Measurements from ENCODE around the gene ELAC2.
A peak's percentile ranks its signal among the peaks of the same experiment; 100 is the strongest.

ELAC2 gene

DNA sequence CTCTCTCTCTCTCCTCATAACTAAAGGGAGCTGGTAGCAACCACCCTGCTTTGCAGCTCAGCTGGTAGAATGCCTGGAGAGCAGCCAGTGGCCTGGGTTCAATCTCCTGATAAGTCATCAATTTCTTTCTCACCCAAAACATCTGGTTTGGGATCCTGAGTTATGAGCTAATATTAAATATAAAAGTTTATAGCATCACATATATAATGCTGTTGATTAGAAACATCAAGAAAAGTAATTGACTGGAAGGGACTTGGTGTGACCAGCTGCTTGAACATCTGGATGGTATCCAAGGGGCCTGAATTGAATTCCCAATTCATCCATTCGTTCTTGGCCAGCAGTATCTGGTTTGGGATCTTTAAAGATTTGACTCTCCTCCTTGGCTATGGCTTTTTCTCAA lies 12.2 kb upstream of the ELAC2 start:
- no peak overlapping the region for H3K4me3 ChIP-seq (ENCODE audit: low read depth, low read length)
- TF ChIP-seq CTCF (IDR thresholded peaks at IDR 0.05; ENCODE audit: low read depth, low read length): no peak

DNA sequence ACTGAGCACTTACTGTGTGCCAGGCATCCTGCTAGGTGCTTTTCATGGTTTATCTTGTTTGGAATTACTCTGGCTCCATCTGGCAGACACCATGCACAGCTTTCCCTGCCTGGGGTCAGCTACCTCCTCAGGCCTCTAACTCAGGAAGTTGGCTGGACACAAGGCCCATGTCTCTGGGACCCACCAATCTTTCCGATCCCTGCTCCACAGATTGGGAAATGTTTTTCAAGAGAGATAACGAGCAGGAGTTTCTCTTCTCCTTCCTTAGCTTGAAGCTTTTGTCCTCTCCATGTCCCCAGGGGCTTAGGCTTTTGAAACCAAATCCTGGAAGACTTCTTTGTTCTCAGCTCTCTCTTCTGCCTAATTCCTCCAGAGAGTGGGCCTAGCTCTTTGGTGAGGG lies 11.5 kb upstream of the ELAC2 start:
- TF ChIP-seq CTCF (IDR thresholded peaks at IDR 0.05; ENCODE audit: low read depth, low read length): no peak
- H3K4me3 ChIP-seq (ENCODE audit: low read depth, low read length): no peak overlapping the region

GRCh38 chr17:13027246-13027645 lies 9.4 kb upstream of the ELAC2 start:
- TF ChIP-seq CTCF (IDR thresholded peaks at IDR 0.05; ENCODE audit: low read depth, low read length): no peak
- no peak overlapping the region for H3K4me3 ChIP-seq (ENCODE audit: low read depth, low read length)

DNA sequence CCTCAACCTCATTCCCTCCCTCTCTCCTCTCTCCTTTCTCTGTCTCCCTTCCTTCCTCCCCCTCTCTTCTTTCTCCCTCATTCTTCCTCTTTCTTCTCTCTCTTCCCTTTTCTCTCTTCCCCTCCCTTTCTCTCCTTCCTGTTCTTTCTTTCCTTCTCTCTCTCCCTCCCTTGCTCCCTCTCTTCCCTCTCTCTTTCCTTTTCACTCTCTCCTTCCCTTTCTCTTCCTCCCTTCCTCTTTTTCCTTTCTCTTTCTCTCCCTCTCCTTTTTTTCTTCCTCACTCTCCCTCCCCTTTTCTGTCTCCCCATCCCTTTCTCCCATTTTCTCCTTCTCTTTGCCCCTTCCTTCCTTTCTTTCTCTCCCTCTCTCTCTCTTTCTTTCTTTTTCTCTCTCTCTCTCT lies 7.9 kb upstream of the ELAC2 start:
- no peak for TF ChIP-seq CTCF (IDR thresholded peaks at IDR 0.05; ENCODE audit: low read depth, low read length)
- no peak overlapping the region for H3K4me3 ChIP-seq (ENCODE audit: low read depth, low read length)

GRCh38 chr17:13025258-13025627 lies 7.4 kb upstream of the ELAC2 start:
- H3K4me3 ChIP-seq (ENCODE audit: low read depth, low read length): no peak overlapping the region
- TF ChIP-seq CTCF (IDR thresholded peaks at IDR 0.05; ENCODE audit: low read depth, low read length): no peak

- TF ChIP-seq CTCF (IDR thresholded peaks at IDR 0.05; ENCODE audit: low read depth, low read length): peak; percentile 99
- peak overlapping the region; percentile 41 for H3K4me3 ChIP-seq (ENCODE audit: low read depth, low read length)
Observed at GRCh38 chr17:13024526-13025257, 6.9 kb upstream of the ELAC2 start.

- H3K4me3 ChIP-seq (ENCODE audit: low read depth, low read length): no peak overlapping the region
- TF ChIP-seq CTCF (IDR thresholded peaks at IDR 0.05; ENCODE audit: low read depth, low read length): no peak
Observed at GRCh38 chr17:13024016-13024415, 6.2 kb upstream of the ELAC2 start.

Measured in WI38 (cell line).